Forelimb muscle (tissue), 1 donor: Measurements from ENCODE around the gene GINS2. TPM values are rescaled to one million over a fixed set of nuclear protein-coding genes. Genes with fewer than 3 reads are reported as not detected.

ENCODE experiments used
- DNase-seq: peaks from one replicate; pipeline ENCODE4 v3.0.0-alpha.2; 2013; ENCODE audit warnings: low read depth
- polyA plus RNA-seq: library from polyadenylated mRNA; unstranded; fragments of 120-200 nt; gene quantifications from one replicate; pipeline ENCODE4 v1.2.1, GENCODE V29; 2013; ENCODE audit not compliant: insufficient read length

GINS2 gene
- polyA plus RNA-seq, 1 donor: 7.4 TPM

GRCh38 chr16:85654251-85655095, 34.3 kb downstream of the GINS2 start:
- no peak for DNase-seq

DNA sequence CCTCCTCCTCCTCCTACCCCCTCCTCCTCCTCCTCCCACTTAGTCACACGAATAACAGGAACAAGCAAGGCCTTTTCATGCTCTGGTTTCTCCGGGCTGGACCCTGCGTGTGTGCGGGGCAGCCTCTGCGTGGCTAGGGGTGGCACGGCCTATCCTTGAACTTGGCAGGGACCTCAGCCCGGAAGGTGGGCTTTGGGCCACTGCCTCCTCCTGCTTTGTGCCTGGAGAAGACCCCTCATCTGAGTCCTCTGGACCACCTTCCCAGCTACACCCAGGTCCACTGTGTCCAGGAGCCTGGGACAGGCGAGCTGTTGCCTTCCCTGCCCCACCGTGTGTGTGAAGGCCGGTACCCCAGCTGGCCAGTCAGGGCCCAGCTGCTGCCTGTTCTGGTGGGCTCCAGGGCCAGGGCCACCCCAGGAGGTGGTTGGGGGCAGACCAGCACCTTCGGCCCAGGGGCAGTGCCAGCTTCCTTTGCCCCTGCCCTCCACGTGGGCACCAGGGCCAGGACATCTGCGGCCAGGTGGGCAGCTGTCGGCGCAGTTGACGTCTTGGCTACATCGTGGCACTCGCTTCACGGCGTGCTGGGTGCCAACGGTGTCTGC, 35.4 kb downstream of the GINS2 start:
- no peak for DNase-seq

GRCh38 chr16:85652431-85653221, 36.1 kb downstream of the GINS2 start:
- DNase-seq: no peak

DNA sequence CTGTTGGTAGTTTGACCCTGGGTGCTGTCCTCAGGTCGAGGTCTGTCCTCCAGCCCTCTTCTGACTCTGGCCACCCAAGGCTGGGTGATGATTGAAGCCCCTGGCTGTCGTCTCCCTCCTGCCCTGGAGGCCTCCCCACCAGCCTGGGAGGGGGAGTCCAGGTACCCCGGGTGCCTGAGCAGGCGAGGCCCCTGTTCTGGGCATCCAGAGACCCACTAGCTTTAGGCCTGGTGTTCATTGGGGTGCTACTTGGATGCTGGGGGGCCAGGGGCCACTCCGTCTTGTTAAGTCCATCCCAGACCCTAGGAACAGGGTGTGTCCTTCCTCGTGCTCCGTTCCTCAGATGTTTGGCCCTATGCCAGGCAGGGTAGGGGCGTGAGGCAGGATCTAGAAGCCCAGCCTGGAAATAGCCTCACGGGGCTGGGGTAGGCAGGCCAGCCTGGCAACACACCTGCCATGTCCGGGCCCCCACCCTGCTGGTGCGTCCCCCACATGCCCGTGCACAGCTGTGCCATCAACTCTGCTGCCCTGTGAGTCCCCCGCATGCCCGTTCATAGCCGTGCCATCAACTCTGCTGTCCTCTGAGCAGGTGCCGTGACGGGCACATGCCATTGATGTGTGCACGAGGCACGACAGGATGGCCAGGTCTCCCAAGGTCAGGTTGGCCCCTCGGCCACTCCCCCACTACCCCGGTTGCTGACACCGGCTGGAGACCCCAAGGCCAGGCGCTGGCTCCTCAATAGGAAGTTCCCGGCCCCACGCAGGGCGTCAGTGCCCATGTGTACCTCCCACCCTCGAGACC, 36.9 kb downstream of the GINS2 start:
- no peak for DNase-seq

DNA sequence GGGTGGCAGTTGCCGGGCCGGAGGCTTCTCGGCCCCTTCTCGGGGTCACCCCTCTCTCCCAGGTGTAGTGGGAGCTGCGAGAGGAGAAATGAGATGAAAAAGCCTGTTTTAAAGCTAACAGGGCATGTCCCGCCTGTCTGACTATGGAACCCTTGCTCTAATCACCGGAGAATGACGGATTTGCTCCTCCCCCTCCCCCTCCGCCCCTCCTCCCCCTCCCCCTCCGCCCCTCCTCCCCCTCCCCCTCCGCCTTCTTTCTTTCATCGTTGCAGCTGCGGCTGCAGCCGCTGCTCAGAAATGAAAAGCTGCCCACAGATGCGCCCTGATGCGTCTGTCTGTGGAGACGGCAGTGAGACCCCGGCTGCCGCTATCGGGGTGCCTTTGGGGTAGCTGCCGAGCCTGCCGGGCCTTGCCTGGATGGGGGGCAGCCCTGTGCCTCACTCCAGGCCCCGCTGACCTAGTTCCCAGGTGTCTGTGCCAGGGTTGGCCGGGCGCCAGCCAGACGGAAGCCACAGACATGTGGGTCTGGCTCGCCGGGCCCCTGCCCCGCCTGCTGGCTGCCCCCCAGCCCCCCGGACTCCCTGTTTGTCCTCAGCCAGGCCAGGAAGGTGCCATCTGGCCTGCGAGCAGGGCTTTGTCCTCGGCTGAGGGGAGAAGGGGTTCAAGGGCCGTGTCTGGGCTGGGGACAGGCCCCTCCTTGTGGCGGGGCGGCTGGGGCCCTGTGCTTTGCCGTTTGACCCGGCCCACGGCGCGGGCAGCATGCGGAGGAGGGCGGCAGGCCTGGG, 37.7 kb downstream of the GINS2 start:
- DNase-seq: no peak

GRCh38 chr16:85650135-85650843, 38.5 kb downstream of the GINS2 start:
- no peak for DNase-seq

GRCh38 chr16:85649411-85650134, 39.2 kb downstream of the GINS2 start:
- no peak for DNase-seq

DNA sequence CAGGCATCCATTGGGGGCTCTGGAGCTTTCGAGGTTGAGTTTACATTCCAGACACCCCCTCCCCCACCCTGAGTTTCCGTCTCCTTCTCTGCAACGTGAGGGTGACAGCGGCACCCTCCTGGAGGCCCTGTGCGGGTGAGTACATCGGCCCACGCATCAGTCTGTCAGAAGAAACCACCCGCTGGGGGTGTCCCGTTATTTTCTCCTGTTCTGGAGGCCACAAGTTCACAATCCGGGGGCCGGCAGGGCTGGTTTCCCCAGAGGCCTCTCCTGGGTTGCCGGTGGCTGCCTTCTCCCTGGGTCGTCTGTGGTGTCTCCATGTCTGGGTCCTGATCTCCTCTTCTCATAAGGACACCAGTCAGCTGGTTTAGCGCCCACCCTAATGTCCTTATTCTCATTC, 39.9 kb downstream of the GINS2 start:
- DNase-seq: no peak

- no peak for DNase-seq
Measured at GRCh38 chr16:85648070-85648714, 40.6 kb downstream of the GINS2 start.

GRCh38 chr16:85646976-85647375, 41.8 kb downstream of the GINS2 start:
- DNase-seq: no peak

DNA sequence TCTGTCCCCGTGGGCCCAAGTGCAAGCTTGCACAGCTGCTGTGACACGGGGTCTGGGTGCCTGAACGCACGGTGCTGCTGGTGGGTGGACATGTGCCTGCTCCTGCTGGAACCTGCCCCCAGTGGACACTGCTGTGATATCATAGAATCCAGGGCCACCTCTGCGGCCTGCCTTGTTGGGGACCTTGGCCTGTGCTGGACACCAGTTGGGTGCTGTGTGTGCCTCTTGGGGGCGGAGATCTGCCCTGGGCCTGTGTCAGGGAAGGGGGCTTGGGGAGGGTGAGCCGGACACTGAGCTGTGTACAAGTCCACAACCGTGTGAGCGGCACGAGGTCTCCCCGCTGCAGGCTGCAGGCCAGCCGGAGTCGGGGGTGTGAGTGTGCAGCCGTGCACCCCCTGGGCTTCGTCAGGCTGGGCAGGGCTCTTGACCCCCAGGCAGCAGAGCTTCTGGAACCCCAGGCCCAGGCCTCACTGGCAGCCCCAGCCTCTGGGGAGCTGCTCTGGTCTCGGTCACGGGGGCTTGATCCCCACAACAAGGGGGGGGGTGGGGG, 42.3 kb downstream of the GINS2 start:
- no peak for DNase-seq

DNA sequence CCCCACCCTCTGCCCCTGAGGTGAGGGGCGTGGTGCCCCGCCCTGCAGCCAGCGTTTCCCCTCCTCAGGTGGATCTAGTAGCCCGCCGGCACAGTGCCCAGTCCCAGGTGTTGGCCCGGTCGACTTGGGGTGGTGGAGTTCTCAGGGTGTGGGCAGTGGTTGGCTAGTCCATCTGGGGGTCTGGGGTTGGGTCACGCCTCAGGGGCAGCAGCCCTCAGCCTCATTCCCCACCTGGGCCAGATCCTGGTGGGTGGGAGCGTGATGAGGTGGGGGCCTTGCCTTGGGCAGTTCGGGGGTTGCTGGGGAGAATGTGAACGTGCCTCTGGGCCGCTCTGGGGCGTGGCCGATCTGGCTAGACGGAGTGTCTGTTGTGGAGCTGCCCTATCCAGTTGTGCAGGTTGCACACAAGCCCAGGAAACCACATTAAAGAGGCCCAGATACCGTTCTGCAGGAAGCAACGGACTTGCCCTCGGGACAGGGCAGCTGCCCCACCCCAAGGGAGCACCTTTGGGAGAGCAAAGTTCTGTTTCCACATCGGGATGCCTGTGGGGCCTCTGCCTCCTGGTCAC, 43.6 kb downstream of the GINS2 start:
- no peak for DNase-seq

- DNase-seq: no peak
Measured at GRCh38 chr16:85644093-85644712, 44.6 kb downstream of the GINS2 start.

- no peak for DNase-seq
Measured at GRCh38 chr16:85643631-85644030, 45.1 kb downstream of the GINS2 start.

- DNase-seq: no peak
Measured at GRCh38 chr16:85642762-85643358, 45.9 kb downstream of the GINS2 start.

- no peak for DNase-seq
Measured at GRCh38 chr16:85641776-85642176, 47.0 kb downstream of the GINS2 start.

DNA sequence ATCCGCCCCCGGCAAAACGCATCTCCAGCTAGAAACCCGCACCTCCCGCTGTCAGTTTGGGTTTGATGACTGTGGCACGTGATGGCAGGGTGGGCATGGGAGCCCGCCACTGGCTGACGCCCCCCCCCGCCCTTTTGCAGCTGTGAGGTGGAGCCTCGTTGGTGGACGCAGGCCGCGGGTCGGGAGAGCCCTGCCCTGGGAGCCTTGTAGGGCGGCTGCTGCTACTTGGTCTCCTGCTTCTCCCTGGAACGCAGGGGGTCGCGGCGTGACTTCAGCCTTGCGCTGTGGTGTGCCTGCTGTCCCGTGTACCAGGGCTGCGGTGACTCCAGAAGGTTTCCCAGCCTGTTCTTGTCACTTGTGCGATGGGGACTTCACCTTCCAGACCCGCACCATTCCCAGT, 47.4 kb downstream of the GINS2 start:
- no peak for DNase-seq

DNA sequence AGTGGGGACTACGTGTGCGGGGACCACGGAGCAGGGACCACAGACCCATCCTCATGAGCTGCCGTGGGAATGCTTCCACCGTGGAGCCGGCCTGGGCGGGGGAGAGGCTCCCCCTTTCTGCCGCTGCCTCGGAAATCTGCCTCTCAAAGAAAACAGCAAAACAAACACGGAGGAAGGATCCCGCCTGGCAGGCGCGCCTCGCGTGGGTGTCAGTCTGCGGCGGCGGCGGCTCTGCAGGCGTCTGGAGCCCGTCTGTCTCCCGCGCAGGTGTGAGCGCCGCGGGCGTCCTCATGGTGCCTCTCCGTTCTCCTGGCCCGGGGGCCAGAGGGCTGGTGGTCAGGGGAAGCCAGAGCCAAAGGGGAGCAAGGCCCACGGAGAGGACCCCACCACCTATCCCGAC, 48.2 kb downstream of the GINS2 start:
- DNase-seq: no peak
